D721Med (cell line): Measurements from ENCODE around the gene ADAMTSL3.

Experiments
- DNase-seq: peaks from one replicate; pipeline ENCODE4 v3.0.0; 2011; ENCODE audit warnings: low spot score; ENCODE audit not compliant: insufficient read length
- FAIRE-seq: peaks from 2 replicates; lab custom pipeline; 2011; peaks lifted over from hg19 to GRCh38; lab: Jason Lieb, UNC
- CTCF ChIP-seq: IDR thresholded peaks from 2 replicates; pipeline ENCODE4 v1.5.1; 2012; ENCODE audit warnings: mild to moderate bottlenecking, control low read depth; ENCODE audit not compliant: insufficient read depth; ENCODE audit errors: missing control alignments

ADAMTSL3 gene

GRCh38 chr15:83670672-83671229 lies 16.8 kb downstream of the ADAMTSL3 start:
- TF ChIP-seq CTCF: no peak
- FAIRE-seq: no peak
- DNase-seq: no peak

GRCh38 chr15:83671603-83672002 lies 17.7 kb downstream of the ADAMTSL3 start:
- TF ChIP-seq CTCF: no peak
- DNase-seq (no peak), FAIRE-seq (no peak)

GRCh38 chr15:83673385-83673784 lies 19.5 kb downstream of the ADAMTSL3 start:
- no peak for TF ChIP-seq CTCF
- DNase-seq (no peak), FAIRE-seq (no peak)

- no peak for TF ChIP-seq CTCF
- DNase-seq (no peak), FAIRE-seq (no peak)
Observed at GRCh38 chr15:83682476-83683088, 28.7 kb downstream of the ADAMTSL3 start.

- TF ChIP-seq CTCF: no peak
- no peak for DNase-seq
- FAIRE-seq: no peak
Observed at GRCh38 chr15:83685916-83686332, 32.0 kb downstream of the ADAMTSL3 start.

GRCh38 chr15:83688201-83688600 lies 34.3 kb downstream of the ADAMTSL3 start:
- TF ChIP-seq CTCF: no peak
- no peak for FAIRE-seq

GRCh38 chr15:83690676-83691075 lies 36.8 kb downstream of the ADAMTSL3 start:
- FAIRE-seq: no peak
- DNase-seq: no peak
- TF ChIP-seq CTCF: no peak

More at GRCh38 chr15:83688201-83688600, 34.3 kb downstream of the ADAMTSL3 start:
- no peak for DNase-seq
